GM18505 (cell line): Measurements from ENCODE around the gene SLC7A1.

ENCODE experiments used
- ATAC-seq: cut with Tn5 transposase; IDR thresholded peaks from one replicate; pipeline ENCODE4 v1.9.1; 2021; ENCODE audit not compliant: unreplicated experiment
- POLR2A ChIP-seq: IDR thresholded peaks from 4 replicates; pipeline ENCODE4 v1.6.1; 2011; ENCODE audit warnings: borderline replicate concordance; ENCODE audit not compliant: insufficient read depth, insufficient read length; ENCODE audit errors: extremely low read depth

SLC7A1 gene

DNA sequence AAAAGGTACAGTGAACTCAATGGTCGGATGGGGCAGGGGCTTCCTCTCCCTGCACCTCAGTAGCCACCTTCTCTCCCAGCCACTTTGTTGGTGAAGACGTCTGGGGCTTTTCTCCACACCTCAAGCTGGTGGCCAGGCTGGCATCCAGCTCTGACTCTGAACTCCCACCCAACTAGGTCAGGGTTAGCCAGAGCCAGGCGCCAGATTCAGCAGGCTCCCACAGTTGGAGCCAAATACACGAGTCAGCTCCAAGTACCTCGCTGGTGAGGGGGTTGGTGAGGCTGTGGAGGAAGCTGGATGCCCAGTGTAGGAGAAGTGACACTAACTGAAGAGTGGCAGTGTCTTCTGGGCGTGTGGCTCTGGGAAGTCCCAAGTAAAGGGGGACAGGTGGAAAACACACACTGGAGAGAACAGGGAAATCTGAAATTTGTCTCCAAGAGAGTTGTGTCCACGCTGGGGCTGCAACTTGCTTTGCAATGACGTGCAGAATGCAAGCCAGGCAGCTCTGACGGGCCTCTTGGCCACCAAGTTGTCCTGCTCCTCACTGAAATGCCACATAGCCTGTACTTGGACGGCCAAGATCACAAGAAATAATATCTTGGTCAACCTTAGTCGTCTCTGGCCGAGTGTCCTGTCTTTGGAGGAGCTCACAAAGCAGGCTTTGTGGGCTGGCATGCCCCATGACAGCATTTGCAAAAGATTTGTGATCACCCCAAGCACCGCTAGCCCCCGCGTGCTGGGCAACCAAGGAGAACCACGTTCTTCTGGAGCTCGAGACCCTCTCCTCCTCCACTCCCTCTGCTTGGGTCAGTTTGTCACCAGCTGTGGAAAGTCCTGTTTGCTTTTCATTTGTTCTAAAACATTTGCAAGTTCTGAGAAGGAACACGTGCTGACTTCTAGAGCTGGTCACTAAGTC is 18.1 kb downstream of the SLC7A1 start:
- TF ChIP-seq POLR2A: no peak
- no peak for ATAC-seq

DNA sequence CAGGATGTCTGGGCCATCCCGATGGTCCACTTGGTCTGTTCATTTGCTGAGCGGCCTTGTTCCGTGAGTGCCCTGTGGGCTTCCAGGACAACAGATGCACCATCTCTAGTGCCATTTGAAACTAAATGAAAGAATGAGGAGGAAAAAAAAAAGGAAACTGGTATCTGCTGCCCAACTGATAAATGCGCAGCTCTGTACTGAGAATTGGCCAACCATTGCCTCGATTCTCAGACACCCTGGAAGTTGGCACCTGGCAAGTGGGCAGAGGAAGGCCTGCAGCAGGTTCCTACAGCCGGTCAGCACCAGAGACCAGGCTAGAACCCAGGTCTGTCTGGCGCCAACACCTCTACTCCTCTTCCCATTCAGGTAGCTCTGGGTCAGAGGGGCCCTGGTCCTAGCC is 18.9 kb downstream of the SLC7A1 start:
- no peak for ATAC-seq
- no peak for TF ChIP-seq POLR2A

DNA sequence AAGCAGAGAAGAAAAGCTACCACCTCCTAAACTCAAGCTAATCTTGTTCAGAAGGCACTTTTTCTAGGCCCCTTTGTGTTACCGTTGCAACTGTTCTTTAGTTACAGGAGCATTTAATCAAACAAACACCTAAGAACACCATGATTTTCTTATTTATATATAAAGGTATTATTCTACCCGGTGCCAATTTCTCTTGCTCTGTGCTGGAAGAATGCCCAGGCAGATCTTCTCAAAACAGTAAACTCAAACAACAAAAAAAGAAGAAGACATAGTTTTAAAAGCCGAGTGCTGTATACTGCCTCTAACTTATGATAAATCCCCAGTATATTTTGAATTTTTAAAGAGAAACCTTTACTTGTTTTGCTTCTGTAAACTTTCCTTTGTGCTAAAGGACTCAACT is 20.4 kb downstream of the SLC7A1 start:
- ATAC-seq: no peak
- TF ChIP-seq POLR2A: no peak

DNA sequence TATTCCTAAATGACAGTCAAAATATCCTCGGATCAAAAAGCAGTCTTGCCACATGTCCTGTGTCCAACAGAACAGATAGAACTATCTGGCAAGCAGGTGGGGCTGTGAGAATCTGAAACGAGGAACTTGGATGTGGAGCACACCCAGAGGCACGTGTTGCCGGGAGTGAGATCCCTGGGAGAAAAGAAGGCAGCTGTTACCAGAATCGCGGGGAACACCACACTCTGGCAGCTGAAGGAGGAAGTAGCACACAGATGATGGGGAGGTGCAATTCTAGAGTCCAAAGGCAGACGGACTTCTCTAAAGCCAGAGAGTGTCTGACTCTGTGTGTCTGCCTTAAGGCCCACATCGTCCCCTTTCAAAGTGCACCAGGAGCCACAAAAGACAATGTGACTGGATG is 22.3 kb downstream of the SLC7A1 start:
- TF ChIP-seq POLR2A: no peak
- no peak for ATAC-seq

DNA sequence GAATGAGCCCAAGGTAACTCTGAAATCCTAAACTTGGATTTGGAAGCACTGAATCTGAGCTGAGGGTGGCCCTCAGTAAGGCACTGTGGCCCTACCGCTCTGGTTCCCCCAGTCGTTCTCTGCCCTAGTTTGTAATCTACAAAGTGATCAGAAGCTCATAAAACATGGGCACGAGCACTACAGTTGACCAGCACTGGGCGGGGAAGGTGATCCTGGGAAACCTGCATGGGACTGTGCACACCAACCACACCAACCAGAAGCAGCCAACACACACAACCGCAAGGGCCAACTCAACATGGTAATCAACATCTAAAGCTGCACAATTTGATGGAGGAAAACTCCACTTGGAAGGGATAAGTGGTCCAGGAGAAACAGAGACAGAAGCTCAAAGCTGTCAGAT is 22.9 kb downstream of the SLC7A1 start:
- no peak for ATAC-seq
- TF ChIP-seq POLR2A: no peak

DNA sequence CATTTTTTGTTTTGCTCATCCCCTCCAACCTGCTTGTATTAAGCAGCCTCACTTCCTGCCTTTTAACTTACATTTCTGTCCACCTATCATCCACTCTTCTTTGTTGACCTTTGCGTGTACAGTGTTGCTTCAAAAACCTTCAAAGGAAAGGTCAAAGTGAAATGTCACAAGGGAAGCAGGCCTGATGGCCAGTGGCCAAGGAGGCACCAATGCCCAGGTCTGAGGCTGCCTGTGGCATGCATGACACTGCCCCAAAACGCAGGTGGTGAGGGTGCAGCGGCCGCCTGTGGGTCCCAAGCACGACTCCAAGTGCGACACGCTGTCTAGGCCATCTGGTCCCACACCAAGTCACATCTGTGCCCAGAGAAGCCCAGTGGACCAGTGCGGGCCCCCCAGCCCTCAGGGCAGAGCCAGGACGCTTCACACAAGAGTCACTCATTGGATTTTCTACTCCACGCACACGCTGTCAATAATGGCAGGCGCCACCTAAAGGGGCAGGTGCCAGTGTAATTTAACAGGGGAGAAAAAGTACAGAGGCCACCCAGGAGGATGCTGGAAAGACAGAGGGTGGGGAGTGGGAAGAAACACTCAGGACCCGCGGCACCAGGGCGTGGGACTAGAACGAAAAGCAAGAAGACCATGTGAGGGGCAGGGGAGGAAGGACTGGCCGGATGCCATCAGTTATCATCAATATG is 23.5 kb downstream of the SLC7A1 start:
- ATAC-seq: no peak

DNA sequence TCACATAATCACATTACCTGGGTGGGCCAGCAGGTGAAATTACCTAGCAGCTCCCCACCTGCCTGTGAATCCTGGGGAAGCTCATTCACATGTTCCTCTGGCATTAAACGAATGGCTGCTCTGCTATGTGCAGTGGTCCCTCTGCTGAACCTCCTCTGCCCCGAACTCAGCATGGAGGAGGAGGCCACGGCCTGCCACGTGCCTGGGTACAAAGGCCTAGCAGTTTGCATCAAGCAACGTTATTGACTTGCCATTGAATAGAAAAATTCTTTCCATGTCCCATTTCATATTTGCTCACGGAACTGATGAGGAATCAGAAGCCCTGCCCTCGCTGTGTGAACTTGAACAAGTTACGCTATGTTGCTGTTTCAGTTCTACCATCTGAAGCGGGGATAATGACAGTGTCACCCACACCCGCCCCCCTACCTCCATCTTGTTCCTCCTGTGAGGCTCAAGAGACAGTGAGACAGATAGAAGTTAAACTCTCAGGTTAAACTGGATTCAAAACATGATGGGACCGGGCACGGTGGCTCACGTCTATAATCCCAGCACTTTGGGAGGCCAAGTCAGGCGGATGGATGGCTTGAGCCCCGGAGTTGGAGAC is 25.3 kb downstream of the SLC7A1 start:
- ATAC-seq: no peak
- TF ChIP-seq POLR2A: no peak

More for the DNA sequence above, 23.5 kb downstream of the SLC7A1 start:
- TF ChIP-seq POLR2A: no peak

DNA sequence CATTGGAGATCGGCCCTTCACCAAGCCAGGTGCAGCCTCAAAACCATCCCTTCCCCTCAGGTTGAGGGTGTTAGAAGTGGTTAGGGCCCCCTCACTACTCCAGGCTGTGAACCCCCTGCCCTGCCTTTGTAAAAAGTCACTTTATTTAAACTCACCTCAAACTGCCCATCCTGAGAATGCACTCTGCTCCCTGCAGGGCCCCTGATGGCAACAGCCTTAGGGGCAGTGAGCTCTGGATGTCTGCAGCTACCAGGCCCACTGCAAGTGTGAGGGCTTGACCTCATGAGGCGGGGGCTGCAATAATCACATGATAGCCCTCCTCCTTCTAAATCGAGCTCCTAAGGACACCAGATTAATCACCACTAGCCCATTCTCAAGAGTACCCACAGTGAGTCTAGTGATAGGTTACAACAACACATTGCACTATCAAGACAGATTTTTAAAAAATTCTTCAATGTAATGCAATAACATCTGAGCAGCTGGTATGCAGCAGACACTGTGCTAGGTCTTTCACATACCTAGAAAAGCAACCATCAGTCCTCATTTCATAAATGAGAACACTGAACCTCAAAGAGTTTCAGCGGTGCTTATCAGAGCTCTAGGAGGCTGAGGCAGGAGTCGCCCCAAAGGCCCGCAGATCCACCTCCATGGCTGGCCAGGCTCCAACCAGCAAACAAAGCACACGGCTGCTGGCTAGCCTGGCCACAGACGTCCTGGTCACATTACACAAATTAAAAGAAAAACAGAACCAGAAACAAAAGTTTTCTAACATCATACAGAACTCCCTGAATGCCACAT is 26.0 kb downstream of the SLC7A1 start:
- ATAC-seq: no peak
- no peak for TF ChIP-seq POLR2A

DNA sequence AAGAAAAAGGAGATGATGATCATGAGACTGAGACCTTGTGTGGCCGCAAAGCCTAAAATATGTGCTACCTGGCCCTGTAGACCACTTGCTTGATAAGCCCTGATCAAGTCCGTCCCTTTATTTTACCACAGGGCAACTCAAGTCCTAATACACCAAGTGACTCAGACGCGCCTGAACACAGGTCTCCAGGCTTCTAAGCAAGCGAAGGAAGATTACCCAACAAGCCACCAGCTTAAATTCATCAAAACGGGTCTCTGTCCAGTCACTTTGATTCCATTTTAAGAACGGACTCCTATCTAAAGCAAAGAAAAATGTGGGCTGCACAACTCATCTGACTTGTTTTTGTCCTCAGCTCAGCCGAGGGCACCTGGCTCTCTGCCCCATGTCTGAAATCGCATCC is 26.8 kb downstream of the SLC7A1 start:
- no peak for TF ChIP-seq POLR2A
- no peak for ATAC-seq

DNA sequence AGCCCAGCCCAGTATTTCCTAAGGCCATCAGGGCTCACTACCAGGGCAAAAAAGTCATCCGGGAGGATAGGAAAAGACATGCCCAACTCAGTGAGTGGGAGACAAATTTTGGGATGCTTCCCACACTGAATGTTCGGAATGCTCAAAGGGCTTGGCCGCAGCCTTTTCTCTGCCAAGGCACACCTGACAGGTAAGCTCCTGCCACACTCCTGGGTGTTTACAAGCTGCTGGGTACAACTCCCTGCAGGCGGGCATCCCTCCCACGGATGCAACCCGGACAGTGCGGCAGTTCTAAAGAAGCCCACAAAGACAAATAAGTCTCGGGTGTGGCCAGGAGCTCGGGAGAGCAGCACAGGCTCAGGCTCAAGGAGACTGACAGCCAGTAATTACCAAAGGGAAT is 28.1 kb downstream of the SLC7A1 start:
- no peak for ATAC-seq
- TF ChIP-seq POLR2A: no peak

DNA sequence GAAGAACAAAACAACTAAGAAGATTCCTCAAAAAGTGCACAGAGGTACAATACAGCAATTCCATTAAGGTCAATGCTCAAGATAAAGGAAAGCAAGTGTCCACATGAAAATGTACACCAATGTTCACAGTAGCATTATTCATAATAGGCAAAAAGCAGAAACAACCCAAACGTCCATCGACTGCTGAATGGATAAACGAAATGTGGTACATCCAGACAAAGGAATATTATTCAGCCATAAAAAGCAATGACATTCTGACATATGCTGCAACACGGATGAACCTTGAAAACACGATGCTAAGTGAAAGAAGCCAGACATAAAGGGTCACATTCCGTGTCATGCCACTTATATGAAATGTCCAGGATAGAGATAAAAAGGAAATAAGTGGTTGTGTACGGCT is 29.3 kb downstream of the SLC7A1 start:
- ATAC-seq: no peak
- no peak for TF ChIP-seq POLR2A

DNA sequence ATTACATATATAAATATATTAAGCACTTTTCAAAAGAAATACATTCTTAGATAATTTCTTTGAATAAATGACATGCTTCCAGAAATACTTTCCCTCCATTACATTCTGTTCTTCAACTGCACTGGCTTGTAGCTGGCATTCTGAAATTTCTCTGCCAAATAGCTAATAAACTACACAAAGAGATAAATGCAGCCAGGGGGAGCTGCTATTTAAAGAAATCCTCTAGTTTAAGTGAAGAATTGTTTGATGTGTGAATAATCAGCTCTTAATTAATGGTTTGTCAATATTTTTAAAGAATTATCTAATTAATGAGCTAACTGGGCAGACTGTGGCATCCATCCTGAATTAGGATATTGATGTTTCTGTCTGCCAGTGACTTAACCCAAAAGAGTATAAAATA is 30.7 kb downstream of the SLC7A1 start:
- no peak for ATAC-seq
- TF ChIP-seq POLR2A: no peak

DNA sequence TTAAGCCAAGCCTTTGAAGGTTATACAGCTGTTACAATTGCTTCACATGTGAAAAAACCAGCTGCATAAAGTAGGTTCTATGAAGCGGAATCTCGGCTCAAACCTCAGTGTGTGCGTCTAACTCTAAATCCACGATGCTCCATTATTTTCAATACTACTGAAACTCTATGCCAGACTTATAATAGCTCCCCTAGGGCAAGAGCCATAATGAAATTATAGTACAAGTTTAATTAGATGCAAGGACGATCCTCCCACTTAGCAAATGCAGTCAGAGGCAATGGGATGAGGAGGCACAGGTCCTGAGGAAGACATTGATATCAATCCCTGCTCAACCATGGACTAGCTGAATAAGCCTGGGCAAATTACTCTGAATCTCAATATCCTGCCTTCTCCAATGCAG is 31.1 kb downstream of the SLC7A1 start:
- TF ChIP-seq POLR2A: no peak
- no peak for ATAC-seq
